ENCODE data around the gene UST.
A peak's percentile ranks its signal among the peaks of the same experiment; 100 is the strongest.
"Not testable (repeated sequence)": the region's sequence is repeated elsewhere in the genome, so short reads cannot be mapped to it uniquely, and the experiment has no call there.

Gene UST

GRCh38 chr6:148765898-148766808 lies 19.3 kb downstream of the UST start:
- no peak for DNase-seq (ENCODE audit: low spot score)

- no peak for DNase-seq (ENCODE audit: low spot score)
Observed at GRCh38 chr6:148768646-148769270, 21.9 kb downstream of the UST start.

DNA sequence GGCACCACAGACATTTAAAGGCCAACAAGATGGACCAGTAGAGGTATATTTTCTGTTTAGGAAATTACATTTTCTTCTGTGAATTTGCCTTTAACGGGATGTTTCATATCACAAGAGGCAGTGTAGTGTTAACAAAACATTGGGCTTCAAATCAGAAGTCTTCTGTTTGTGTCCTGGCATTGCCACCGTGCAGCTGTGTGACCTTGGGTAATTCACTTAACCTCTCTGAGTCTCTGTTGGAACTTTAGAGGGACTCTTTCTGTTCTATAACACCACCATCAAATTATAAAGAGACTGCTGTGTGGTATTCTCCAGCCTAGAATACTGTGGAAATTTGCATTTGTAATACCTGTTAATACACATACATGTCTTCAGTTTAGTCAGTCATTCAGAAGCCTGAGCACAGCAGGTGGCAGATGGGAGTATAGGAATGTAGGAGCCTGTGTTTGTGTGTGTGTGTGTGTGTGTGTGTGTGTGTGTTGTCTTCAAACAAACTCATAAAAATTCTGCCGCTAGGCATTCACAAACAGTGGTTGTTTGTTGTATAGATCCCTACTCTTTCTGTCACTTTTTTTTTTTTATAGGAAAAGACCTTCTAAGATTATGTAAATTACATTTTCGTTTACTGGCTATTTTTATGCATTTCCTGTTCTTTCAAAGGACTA lies 22.6 kb downstream of the UST start:
- DNase-seq (ENCODE audit: low spot score), result no peak

DNA sequence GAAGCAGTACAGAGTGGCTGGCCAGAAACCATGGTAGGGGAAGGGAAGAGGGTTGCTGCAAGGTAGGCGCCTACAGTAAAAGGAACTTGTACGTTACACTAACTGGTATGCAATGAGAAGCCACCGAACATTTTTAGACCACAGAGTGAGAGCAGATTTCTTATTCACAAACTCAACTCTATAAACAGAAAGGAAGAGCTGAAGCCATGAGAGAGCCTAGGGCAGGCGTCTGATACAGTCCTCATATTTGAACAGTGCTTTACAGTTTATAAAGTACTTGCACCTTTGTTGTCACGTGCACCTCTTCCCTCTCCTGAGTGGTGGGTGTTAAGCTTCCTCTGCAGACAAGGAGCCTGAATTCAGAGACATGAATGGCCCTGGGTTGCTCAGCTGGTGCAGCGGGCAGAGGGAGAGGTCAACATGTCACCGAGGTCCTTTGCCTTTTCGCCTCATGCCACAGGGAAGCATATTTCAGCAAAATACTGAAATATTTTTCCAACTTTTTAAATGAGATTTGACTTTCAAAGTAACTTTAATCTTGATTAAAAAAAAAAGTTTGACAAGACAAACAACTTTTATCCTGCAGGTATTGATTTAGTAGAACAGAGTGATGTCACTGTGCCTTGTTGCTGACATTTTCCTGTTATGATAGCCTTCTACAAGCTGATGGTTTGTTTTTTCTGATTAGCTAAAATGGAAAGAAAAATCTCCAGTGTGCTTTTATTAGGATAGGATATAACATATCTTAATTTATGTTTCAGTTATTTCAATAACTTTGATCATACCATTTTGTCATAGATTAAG lies 23.8 kb downstream of the UST start:
- DNase-seq (ENCODE audit: low spot score), result no peak

GRCh38 chr6:148771212-148771601 lies 24.4 kb downstream of the UST start:
- DNase-seq (ENCODE audit: low spot score), result no peak

DNA sequence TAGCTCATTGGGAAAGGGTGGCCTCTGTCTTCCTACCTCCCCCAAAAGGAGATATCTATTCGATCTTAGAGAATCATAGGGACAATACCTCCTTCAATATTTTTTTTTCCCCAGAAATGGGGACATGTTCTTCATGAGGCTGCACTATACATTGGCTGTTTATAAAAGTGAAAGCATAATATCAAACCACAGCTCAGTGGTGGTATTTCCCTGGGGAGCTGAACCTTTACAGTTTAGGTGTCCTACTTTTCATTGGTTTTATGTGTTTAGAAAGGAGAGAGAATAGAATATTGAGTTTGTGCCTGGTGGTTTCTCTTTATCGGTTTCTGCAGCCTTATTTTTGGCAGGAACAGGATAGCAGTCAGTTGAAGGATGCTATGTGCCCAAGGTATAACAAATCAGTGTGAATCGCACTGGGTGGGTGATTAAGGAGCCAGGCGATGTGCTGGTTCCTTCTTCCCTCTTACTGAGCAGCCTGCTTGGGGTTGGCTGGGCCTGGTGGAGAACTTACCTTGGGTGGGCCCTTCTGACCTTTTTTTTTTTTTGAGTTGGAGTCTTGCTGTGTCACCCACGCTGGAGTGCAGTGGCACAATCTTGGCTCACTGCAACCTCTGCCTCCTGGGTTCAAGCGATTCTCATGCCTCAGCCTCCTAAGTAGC lies 25.2 kb downstream of the UST start:
- DNase-seq (ENCODE audit: low spot score), result no peak

DNA sequence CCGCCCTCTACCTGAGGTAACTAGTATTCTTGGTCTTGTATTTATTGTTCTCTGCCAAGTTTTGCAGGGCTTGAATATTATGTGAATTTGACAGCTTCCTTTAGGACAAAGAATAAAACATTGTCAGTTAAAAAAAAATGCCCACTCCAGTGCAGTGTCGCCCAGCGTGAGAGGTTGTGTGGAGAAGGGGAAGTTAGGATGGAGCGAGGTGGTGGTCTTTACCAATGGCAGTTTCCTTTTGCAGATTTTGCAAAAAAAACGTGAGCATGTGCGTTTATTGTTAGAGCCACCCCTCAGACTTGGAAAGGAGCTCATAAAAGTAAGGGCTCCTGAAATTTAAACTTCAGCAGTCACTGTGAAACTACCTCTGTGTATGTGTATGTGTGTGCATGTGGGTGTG lies 28.3 kb downstream of the UST start:
- DNase-seq (ENCODE audit: low spot score), result no peak

GRCh38 chr6:148776321-148777308 lies 29.8 kb downstream of the UST start:
- DNase-seq (ENCODE audit: low spot score), result peak; percentile 72

DNA sequence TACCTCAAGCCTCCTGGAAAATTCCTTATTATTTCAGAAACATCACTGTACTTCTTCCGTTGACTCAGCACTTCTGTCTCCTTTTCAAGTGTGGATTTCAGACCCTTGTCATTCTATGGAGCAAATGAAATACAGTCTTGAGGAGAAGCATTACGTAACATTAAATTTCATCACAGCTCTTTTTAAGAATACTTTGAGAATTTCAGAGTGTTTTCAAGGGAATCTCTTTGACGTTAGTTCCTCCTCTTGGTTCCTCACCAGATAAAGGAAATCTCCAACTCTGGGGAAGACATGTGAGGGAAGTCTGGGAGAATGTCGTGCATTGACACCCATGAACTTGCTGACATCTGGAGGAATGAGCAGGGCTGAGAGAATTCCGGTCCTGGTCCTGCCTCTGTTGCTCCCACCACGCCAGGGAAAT lies 32.3 kb downstream of the UST start:
- peak; percentile 10 for DNase-seq (ENCODE audit: low spot score)

DNA sequence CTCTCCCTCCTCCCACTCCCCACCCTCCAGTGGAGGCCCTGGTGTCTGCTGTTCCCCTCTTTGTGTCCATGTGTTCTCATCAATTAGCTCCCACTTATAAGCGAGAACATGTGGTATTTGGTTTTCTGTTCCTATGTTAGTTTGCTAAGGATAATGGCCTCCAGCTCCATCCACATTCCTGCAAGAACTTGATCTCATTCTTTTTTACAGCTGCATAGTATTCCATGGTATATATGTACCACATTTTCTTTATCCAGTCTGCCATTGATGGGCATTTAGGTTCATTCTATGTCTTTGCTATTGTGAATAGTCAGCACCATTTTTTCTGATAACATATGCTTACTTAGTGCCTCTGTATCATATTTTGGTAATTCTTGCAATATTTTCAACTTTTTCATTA lies 33.6 kb downstream of the UST start:
- not testable (repeated sequence) for DNase-seq (ENCODE audit: low spot score)

DNA sequence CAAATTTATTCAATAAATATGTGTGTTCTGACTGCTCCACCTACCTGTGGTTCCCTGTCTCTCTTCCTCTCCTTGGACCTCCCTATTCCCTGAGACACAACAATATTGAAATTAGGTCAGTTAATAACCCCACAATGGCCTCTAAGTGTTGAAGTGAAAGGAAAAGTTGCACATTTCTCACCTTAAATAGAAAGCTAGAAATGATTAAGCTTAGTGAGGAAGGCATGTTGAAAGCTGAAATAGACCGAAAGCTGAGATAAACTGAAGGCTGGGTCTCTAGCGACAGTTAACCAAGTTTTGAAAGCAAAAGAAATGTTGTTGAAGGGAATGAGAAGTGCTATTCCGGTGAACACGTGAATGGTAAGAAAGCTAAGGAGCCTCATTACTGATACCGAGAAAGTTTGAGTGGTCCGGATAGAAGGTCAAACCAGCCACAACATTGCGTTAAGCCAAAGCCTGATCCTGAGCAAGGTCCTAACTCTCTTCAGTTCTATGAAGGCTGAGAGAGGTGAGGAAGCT lies 34.1 kb downstream of the UST start:
- no peak for DNase-seq (ENCODE audit: low spot score)

DNA sequence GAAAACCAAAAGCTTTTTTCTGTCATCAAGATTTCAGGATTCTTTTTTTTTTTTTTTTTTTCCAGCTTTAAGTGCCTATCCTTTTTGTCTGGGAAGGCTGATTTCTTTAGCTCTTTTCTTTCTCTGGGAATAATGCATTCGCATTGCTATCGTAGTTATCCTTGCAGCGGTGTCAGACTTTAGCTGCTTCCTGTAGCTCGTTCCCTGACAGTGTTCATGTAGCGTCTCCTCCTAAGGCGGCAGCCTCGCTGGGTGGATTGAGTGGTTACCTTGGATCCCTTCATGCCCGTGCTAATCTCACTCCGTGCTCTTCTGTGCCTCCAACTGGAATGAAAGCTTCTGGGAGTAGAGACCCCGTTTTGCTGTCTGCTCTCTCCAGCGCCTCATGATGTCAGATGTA lies 43.1 kb downstream of the UST start:
- no peak for DNase-seq (ENCODE audit: low spot score)

DNA sequence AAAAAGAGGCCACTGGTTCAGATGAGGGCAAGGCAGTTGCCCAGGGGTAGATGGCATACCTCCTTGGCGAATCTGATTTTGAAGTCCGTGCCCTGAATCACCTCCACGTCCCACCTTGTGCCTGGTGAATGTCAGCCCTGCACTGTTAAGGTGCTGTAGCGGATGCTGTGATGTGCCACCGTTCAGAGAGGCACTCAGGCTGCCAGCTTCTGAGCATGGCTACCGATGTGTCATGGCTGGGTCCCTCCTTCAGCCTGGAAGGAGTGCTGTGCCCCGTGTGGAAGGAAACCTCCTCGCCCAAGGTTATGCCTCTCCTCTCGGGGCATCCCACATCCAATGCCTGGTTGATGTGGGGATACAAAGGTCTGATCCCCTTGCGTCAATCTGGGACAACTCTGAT lies 43.6 kb downstream of the UST start:
- no peak for DNase-seq (ENCODE audit: low spot score)

GRCh38 chr6:148790817-148791216 lies 44.0 kb downstream of the UST start:
- no peak for DNase-seq (ENCODE audit: low spot score)

GRCh38 chr6:148791372-148791771 lies 44.5 kb downstream of the UST start:
- DNase-seq (ENCODE audit: low spot score), result no peak

GRCh38 chr6:148793721-148794120 lies 46.9 kb downstream of the UST start:
- no peak for DNase-seq (ENCODE audit: low spot score)

DNA sequence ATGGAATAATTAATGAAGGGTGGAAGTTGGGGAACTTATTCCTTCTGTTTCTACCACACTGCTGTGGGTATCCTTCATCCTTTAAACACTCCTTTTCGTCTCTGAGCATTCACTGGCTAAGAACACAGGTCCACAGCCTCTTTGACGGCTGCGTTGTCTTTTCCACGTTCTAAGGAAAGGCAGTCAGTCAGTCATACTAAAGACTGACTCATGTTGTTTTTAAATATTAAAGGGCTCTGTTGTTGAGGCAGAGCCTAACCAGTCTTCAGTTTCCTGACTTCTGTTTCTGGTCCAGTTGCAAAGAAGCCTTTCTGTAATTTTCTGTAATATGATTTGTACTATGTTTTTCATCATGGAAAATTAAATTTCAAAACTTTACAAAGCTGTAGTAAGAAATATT lies 48.0 kb downstream of the UST start:
- DNase-seq (ENCODE audit: low spot score), result no peak

DNA sequence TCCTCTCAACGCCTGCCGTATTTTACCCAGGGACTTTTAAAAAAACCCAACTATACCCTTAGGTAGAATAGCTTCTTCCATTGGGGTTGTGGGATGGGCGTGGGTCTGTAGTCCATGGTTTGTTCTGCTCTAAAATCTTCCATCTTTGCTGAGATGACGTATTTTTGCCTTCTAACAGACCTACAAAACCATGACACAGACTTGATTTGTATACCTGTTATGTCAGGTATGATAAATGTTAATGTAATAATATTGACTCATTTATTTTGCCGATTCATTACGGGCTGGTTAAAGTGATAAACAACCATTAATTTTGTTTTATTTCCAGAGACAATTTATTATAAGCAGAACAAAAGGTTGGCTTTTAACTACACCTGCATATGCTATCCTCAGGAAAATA lies 48.7 kb downstream of the UST start:
- no peak for DNase-seq (ENCODE audit: low spot score)

DNA sequence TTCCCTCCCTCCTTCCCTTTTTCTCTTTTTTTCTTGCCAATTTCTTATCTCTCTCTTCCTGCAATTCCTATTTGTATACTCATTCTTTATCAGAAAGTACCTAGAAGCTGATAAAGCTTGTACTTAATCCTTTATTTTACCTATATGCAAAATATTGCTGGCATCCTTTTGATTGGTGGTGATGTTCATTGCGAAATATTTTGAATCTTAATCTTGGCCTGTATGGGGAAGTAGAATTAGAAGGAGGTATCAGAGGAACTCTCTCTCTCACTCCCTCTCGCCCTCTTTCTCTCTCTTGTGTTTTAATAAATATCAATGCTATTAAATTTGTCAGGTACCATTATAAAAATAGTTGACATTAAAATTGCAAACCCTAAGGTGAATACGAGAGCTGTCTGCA lies 52.8 kb downstream of the UST start:
- no peak for DNase-seq (ENCODE audit: low spot score)

DNA sequence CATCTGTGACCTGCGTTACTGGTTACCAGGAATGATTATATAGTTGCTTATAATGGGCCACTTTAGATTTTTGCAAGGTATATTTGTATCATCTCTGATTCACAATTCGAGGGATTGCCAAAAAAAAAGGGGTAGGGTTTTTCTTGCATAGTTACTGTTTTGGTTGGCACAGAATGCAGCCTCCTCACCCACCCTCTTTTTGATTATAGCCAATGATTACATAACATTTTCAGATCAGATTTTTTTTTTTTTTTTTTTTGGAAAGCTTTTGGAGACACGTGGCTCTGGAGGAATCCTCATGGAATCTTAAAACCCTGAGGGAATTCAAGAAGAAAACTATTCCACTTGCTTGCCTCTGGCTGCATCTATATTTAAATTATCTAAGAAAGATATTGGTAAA lies 53.7 kb downstream of the UST start:
- peak; percentile 50 for DNase-seq (ENCODE audit: low spot score)
